Measurements from ENCODE around the gene TGFB3. TPM values are rescaled to one million over a fixed set of nuclear protein-coding genes. Genes with fewer than 3 reads are reported as not detected.
A peak's percentile ranks its signal among the peaks of the same experiment; 100 is the strongest.

TGFB3 gene
- 10 to 100 TPM in 2 of 3 donors, 1 to 10 TPM in 1; 4.8 to 35.7 (median 24.0) TPM for total RNA-seq

DNA sequence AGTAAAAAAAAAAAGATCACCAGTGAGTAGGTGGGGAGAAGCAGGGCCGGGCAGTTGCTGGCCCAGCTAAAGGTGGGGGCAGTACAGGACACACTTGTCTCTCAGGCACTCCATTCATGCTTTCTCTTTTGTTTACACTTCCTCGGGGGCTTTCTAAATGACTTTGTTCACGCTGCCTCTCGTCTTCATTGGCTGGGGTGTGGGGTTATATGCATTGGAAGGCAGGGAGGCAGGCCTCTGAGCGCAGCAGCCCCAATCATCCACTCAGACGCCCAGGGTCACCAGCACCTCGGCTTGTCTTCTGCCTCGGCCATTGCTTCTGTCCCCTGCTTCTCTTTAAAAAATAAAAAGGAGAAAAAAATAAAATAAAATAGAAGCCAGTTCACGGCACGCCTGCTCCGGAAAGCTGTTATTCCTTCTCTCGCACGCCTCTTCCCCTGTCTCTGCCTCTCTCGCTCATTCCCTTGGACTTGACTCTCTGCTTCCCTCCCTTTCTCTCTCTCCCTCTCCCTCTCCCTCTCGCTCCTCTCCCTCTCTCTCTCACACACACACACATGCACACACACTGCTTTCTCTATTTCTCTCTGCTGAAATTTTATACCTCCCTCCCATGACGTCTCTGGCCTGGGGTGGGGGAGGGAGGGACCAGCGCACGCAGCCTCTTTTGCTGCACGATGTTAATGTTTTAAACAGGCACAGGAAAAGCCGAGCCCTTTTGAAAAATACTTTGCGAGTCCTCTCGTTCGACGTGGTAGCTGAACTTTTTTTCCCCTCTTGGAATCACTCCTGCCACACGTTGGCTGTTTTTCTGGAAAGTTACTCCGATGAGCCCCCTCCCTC lies at the start of gene TGFB3:
TSS of gene TGFB3 (minus strand) at position 570 of the 840 bp plus-strand sequence. CDS start 1,102 bp downstream, outside the sequence.
- no peaks in the 10 kb centered on the region for H3K27me3 ChIP-seq
- intact Hi-C loops (cut with DNase I; ENCODE audit: low total_unique reads), result loop anchor here (5.0 kb wide), 1 partner anchor 931 kb away; no protein-coding TSS in a partner anchor
- H3K27ac ChIP-seq, result peak within 1 kb of the TSS; percentile 97
- H3K4me1 ChIP-seq, result peaks cover 5 to 13% of the 10 kb centered on the region in 2 donors
- TF ChIP-seq, protein P1, sequence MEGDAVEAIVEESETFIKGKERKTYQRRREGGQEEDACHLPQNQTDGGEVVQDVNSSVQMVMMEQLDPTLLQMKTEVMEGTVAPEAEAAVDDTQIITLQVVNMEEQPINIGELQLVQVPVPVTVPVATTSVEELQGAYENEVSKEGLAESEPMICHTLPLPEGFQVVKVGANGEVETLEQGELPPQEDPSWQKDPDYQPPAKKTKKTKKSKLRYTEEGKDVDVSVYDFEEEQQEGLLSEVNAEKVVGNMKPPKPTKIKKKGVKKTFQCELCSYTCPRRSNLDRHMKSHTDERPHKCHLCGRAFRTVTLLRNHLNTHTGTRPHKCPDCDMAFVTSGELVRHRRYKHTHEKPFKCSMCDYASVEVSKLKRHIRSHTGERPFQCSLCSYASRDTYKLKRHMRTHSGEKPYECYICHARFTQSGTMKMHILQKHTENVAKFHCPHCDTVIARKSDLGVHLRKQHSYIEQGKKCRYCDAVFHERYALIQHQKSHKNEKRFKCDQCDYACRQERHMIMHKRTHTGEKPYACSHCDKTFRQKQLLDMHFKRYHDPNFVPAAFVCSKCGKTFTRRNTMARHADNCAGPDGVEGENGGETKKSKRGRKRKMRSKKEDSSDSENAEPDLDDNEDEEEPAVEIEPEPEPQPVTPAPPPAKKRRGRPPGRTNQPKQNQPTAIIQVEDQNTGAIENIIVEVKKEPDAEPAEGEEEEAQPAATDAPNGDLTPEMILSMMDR (IDR thresholded peaks at IDR 0.05), result no peak
- TF ChIP-seq POLR2AphosphoS5 (IDR thresholded peaks at IDR 0.05), result peak; percentile 58 to 95 (median 78)
- H3K4me3 ChIP-seq, result peak within 1 kb of the TSS; percentile 73 to 90 (median 79)
- H3K36me3 ChIP-seq, result no peaks in the 10 kb centered on the region
- H3K9me3 ChIP-seq, result no peaks in the 10 kb centered on the region
- peak; percentile 78 for DNase-seq (ENCODE audit: low spot score in 2 of 2)

- no peak overlapping the region for H3K27ac ChIP-seq
- H3K4me1 ChIP-seq, result no peaks in the 10 kb centered on the region
- TF ChIP-seq POLR2AphosphoS5 (IDR thresholded peaks at IDR 0.05) (no peak), POLR2A (IDR thresholded peaks at IDR 0.05) (no peak)
- TF ChIP-seq, protein P1 (IDR thresholded peaks at IDR 0.05), result no peak
- intact Hi-C loops (cut with DNase I; ENCODE audit: low total_unique reads), result no loop called here
- H3K36me3 ChIP-seq, result no peaks in the 10 kb centered on the region
- no peak for DNase-seq (ENCODE audit: low spot score in 2 of 2)
- H3K4me3 ChIP-seq, result no peak overlapping the region
- H3K27me3 ChIP-seq, result no peaks in the 10 kb centered on the region
- H3K9me3 ChIP-seq, result peaks cover 0 to 8% of the 10 kb centered on the region in 2 donors
Measured at GRCh38 chr14:76024211-76024907, 42.6 kb upstream of the TGFB3 start.

GRCh38 chr14:76023757-76024156 lies 42.0 kb upstream of the TGFB3 start:
- H3K27me3 ChIP-seq, result no peaks in the 10 kb centered on the region
- H3K36me3 ChIP-seq, result no peaks in the 10 kb centered on the region
- no peaks in the 10 kb centered on the region for H3K4me1 ChIP-seq
- TF ChIP-seq POLR2AphosphoS5 (IDR thresholded peaks at IDR 0.05) (no peak), POLR2A (IDR thresholded peaks at IDR 0.05) (no peak)
- TF ChIP-seq, protein P1 (IDR thresholded peaks at IDR 0.05), result no peak
- no peak overlapping the region for H3K4me3 ChIP-seq
- no peak overlapping the region for H3K27ac ChIP-seq
- H3K9me3 ChIP-seq, result peaks cover 0 to 14% of the 10 kb centered on the region in 2 donors
- intact Hi-C loops (cut with DNase I; ENCODE audit: low total_unique reads), result no loop called here
- no peak for DNase-seq (ENCODE audit: low spot score in 2 of 2)

DNA sequence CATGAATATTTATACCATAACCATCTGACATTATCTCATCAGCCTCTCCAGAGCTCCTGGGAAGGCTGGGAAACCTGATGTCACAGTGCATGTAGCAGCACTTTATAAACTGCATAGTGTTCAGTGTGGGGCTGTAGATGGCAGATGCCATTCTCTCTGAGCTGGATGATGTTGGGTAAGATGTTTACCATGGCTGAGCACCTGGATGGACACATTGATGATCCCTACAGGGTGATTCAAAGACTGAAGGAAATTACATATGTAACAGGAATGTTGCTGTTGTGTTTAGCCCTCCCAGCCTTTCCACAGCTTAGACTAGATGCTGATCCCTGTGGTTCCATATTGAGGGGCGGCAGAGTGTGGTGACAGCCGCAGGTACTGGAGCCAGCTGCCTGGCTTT lies 41.2 kb upstream of the TGFB3 start:
- Histone ChIP-seq H3K27ac (no peak overlapping the region), H3K9me3 (peaks cover 0 to 15% of the 10 kb centered on the region in 2 donors), H3K27me3 (no peaks in the 10 kb centered on the region), H3K4me1 (no peaks in the 10 kb centered on the region), H3K36me3 (no peaks in the 10 kb centered on the region), H3K4me3 (no peak overlapping the region)
- intact Hi-C loops (cut with DNase I; ENCODE audit: low total_unique reads), result no loop called here
- no peak for DNase-seq (ENCODE audit: low spot score in 2 of 2)
- TF ChIP-seq POLR2AphosphoS5 (IDR thresholded peaks at IDR 0.05), result no peak
- TF ChIP-seq, protein P1 (IDR thresholded peaks at IDR 0.05), result no peak
- TF ChIP-seq POLR2A (IDR thresholded peaks at IDR 0.05), result no peak

- Histone ChIP-seq H3K4me3 (no peak overlapping the region), H3K36me3 (no peaks in the 10 kb centered on the region)
- intact Hi-C loops (cut with DNase I; ENCODE audit: low total_unique reads), result no loop called here
Measured at GRCh38 chr14:76019676-76020075, 37.9 kb upstream of the TGFB3 start.

More at GRCh38 chr14:76019676-76020075, 37.9 kb upstream of the TGFB3 start:
- TF ChIP-seq POLR2A (IDR thresholded peaks at IDR 0.05), result no peak
- no peak for TF ChIP-seq POLR2AphosphoS5 (IDR thresholded peaks at IDR 0.05)
- TF ChIP-seq, protein P1 (IDR thresholded peaks at IDR 0.05), result no peak
- Histone ChIP-seq H3K27me3 (no peaks in the 10 kb centered on the region), H3K4me1 (no peaks in the 10 kb centered on the region), H3K27ac (no peak overlapping the region), H3K9me3 (peaks cover 0 to 15% of the 10 kb centered on the region in 2 donors)
- DNase-seq (ENCODE audit: low spot score in 2 of 2), result no peak
